ENCODE results near the gene PGBD1.

The PGBD1 gene

GRCh38 chr6:28343898-28344677, 62.7 kb downstream of the PGBD1 start:
- Mint-ChIP-seq H3K27me3 (ENCODE audit: low read depth) (peaks cover 13% of the 10 kb centered on the region), H3K36me3 (ENCODE audit: low read depth) (no peaks in the 10 kb centered on the region), H3K27ac (no peak overlapping the region), H3K4me3 (no peak overlapping the region), H3K9me3 (no peaks in the 10 kb centered on the region), H3K4me1 (no peaks in the 10 kb centered on the region)
- no peak for TF ChIP-seq CTCF (IDR thresholded peaks at IDR 0.05; ENCODE audit: unreplicated experiment in 3 of 3)

- peaks cover 8% of the 10 kb centered on the region for H3K4me1 Mint-ChIP-seq
- H3K27ac Mint-ChIP-seq: no peak overlapping the region
- TF ChIP-seq CTCF (IDR thresholded peaks at IDR 0.05; ENCODE audit: unreplicated experiment in 3 of 3): no peak
- H3K27me3 Mint-ChIP-seq (ENCODE audit: low read depth): peaks cover 13% of the 10 kb centered on the region
- no peaks in the 10 kb centered on the region for H3K36me3 Mint-ChIP-seq (ENCODE audit: low read depth)
- no peak overlapping the region for H3K4me3 Mint-ChIP-seq
- no peaks in the 10 kb centered on the region for H3K9me3 Mint-ChIP-seq
These were observed 63.8 kb downstream of the PGBD1 start for GRCh38 chr6:28345201-28345600.

- no peaks in the 10 kb centered on the region for H3K9me3 Mint-ChIP-seq
- TF ChIP-seq CTCF (IDR thresholded peaks at IDR 0.05; ENCODE audit: unreplicated experiment in 3 of 3): no peak
- no peak overlapping the region for H3K4me3 Mint-ChIP-seq
- peaks cover 13% of the 10 kb centered on the region for H3K27me3 Mint-ChIP-seq (ENCODE audit: low read depth)
- peaks cover 3% of the 10 kb centered on the region for H3K36me3 Mint-ChIP-seq (ENCODE audit: low read depth)
- H3K27ac Mint-ChIP-seq: no peak overlapping the region
- peaks cover 23% of the 10 kb centered on the region for H3K4me1 Mint-ChIP-seq
These were observed 65.7 kb downstream of the PGBD1 start for GRCh38 chr6:28347119-28347518.

- peak overlapping the region; percentile 94 to 98 (median 96) for H3K27ac Mint-ChIP-seq
- peaks cover 13% of the 10 kb centered on the region for H3K27me3 Mint-ChIP-seq (ENCODE audit: low read depth)
- peaks cover 15% of the 10 kb centered on the region for H3K36me3 Mint-ChIP-seq (ENCODE audit: low read depth)
- no peaks in the 10 kb centered on the region for H3K9me3 Mint-ChIP-seq
- peak overlapping the region; percentile 98 to 99 (median 98) for H3K4me3 Mint-ChIP-seq
- H3K4me1 Mint-ChIP-seq: peaks cover 41% of the 10 kb centered on the region
- TF ChIP-seq CTCF (IDR thresholded peaks at IDR 0.05; ENCODE audit: unreplicated experiment in 3 of 3): no peak
These were observed 68.0 kb downstream of the PGBD1 start for GRCh38 chr6:28349344-28349891.

- peaks cover 15% of the 10 kb centered on the region for H3K36me3 Mint-ChIP-seq (ENCODE audit: low read depth)
- peaks cover 42% of the 10 kb centered on the region for H3K4me1 Mint-ChIP-seq
- H3K9me3 Mint-ChIP-seq: no peaks in the 10 kb centered on the region
- peak within 1 kb of the TSS; percentile 98 to 99 (median 98) for H3K4me3 Mint-ChIP-seq
- TF ChIP-seq CTCF (IDR thresholded peaks at IDR 0.05; ENCODE audit: unreplicated experiment in 3 of 3): no peak
- peak within 1 kb of the TSS; percentile 94 to 98 (median 96) for H3K27ac Mint-ChIP-seq
- H3K27me3 Mint-ChIP-seq (ENCODE audit: low read depth): peaks cover 9% of the 10 kb centered on the region
These were observed 68.7 kb downstream of the PGBD1 start, which contains the start of gene ZKSCAN3 for GRCh38 chr6:28349892-28350737. Gene ZKSCAN3, plus strand, starts transcription at chr6:28349947. Its CDS starts 9,640 bp downstream, at chr6:28359587.
